Stomach (tissue), 9 donors: ENCODE results near the gene CAMSAP1. TPM values are rescaled to one million over a fixed set of nuclear protein-coding genes. Genes with fewer than 3 reads are reported as not detected.
A peak's percentile ranks its signal among the peaks of the same experiment; 100 is the strongest.

Experiments used
- DNase-seq, 2 donors: peaks; one replicate each; pipeline versions ENCODE4 v3.0.0 to v3.0.0-alpha.2; 2013 to 2019
- H3K27ac ChIP-seq, 5 donors: fragments of 200-600 bp in 4 of 5; sonication (generic) in 4 of 5; one replicate each; pipeline ENCODE4 v1.5.1; 2013 to 2019; ENCODE audit warnings: mild to moderate bottlenecking in 1 of 5, moderate library complexity in 1 of 5
- H3K27me3 ChIP-seq, 3 donors: fragments of 200-600 bp; sonication (generic); one replicate each; pipeline ENCODE4 v1.5.1; 2017 to 2019; ENCODE audit warnings: mixed run types in 1 of 3
- H3K36me3 ChIP-seq, 4 donors: fragments of 200-600 bp; sonication (generic); 1 replicate in 3 of 4; 2 replicates in 1 of 4; pipeline ENCODE4 v1.5.1; 2016 to 2019
- H3K4me1 ChIP-seq, 4 donors: fragments of 200-600 bp; sonication (generic); one replicate each; pipeline ENCODE4 v1.5.1; 2016 to 2019
- H3K4me3 ChIP-seq, 4 donors: fragments of 200-600 bp; sonication (generic) in 3 of 4; one replicate each; pipeline ENCODE4 v1.5.1; 2016 to 2019; ENCODE audit warnings: mild to moderate bottlenecking in 1 of 4
- H3K9me3 ChIP-seq, 4 donors: fragments of 200-600 bp; sonication (generic); one replicate each; pipeline ENCODE4 v1.5.1; 2016 to 2019
- EP300 ChIP-seq: sonication (generic); formaldehyde crosslinking; IDR thresholded peaks from one replicate; pipeline ENCODE4 v1.6.1; 2017; ENCODE audit warnings: antibody characterized with exemption
- POLR2A ChIP-seq, 4 donors: fragments of 450-650 bp; IDR thresholded peaks; one replicate each; pipeline ENCODE4 v1.6.1; 2016; ENCODE audit warnings: antibody characterized with exemption in 4 of 4, control low read depth in 2 of 4, mild to moderate bottlenecking in 1 of 4, moderate library complexity in 1 of 4
- POLR2AphosphoS5 ChIP-seq, 3 donors: sonication (generic); formaldehyde crosslinking; IDR thresholded peaks; one replicate each; pipeline ENCODE4 v1.6.1; 2016; ENCODE audit warnings: antibody characterized with exemption in 3 of 3
- WGBS, 5 donors: extraction: QIAGEN DNeasy Blood & Tissue Kit in 3 of 5; methylation state at CpG; one replicate each; pipeline versions ENCODE4 v1.1.5 to v1.1.7; 2013 to 2018; 5-methylcytosine and 5-hydroxymethylcytosine counted together
- intact Hi-C: fragments of 100-400 bp; cut with DNase I; formaldehyde crosslinking; loops from one replicate; pipeline ENCODE4 v1.15.1; 2023; ENCODE audit warnings: low total_unique reads
- polyA plus RNA-seq, 3 donors: library from polyadenylated mRNA; stranded (reverse); fragments of 200-250 nt; gene quantifications; one replicate each; pipeline ENCODE4 v1.2.3, GENCODE V29; 2013
- total RNA-seq, 5 donors: library from RNA; depleted of rRNA; stranded (reverse); fragments of >200 nt; gene quantifications; one replicate each; pipeline versions ENCODE4 v1.1.0 to v1.2.3, GENCODE V29; 2014 to 2016
- TF ChIP-seq, protein P1 (sequence below), 7 experiments: fragments of 450-650 bp in 4 of 7; fragments of 200-600 bp in 3 of 7; sonication (generic) in 3 of 7; IDR thresholded peaks; one replicate each; pipeline ENCODE4 v1.5.1; 2016 to 2019; ENCODE audit warnings: antibody characterized with exemption in 7 of 7, control low read depth in 2 of 7, mild to moderate bottlenecking in 1 of 7
- donor health status: healthy with polysubstance abuse.
- donor health status: Bipolar disorder and iron deficiency.
- donor health status: healthy.

Gene CAMSAP1
- total and polyA plus RNA-seq, 8 donors: 2.4 to 238 (median 12.7) TPM

DNA sequence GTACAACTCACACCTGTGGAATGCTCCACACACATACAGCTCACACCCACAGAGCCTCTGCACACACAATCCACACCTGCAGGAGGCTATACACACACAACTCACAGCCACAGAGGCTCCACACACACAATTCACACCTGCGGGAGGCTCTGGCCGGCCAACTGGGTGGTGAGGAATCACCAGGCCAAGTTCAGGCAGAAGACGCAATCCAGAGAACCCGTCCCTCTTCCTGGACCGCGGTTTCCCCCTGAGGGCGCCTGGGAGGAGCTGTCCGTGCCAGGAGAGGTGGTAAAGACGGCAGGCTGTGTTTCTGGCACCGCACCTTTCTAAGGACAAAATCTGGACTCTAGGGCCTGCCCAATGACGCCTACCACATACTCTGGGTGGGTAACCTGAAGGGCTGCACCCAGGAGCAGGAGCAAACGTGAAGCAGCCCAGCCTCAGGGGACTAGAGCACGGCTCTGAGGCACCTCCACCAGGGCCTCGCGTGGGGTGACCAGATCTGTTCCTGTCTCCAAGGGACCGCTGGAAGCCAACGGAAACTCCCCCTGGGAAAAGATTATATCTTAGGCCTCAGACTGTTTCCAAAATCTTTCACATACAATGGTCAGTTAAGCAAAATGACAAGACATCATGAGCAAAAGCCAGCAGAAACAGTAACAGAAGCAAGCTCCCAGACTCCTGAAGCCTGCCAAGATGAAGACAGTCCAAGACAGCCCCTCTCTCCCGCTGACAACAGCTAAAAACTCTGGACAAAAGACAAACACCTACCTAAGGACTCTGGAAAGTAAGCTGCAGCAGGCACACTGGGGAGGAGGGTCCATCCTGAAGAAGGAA, 16.9 kb downstream of the CAMSAP1 start:
- Histone ChIP-seq H3K4me3 (no peak overlapping the region), H3K9me3 (no peaks in the 10 kb centered on the region), H3K27ac (no peak overlapping the region), H3K36me3 (no peaks in the 10 kb centered on the region), H3K4me1 (peaks cover 35 to 53% (median 45%) of the 10 kb centered on the region in 4 donors), H3K27me3 (no peaks in the 10 kb centered on the region)
- intact Hi-C loops: no loop called here
- peak; percentile 3 to 35 for DNase-seq
- WGBS, 5 donors: 77 to 83% (median 79%) methylated on average over 17 to 18 of the region's 18 CpGs
- no peak for TF ChIP-seq POLR2AphosphoS5 (IDR thresholded peaks at IDR 0.05)
- TF ChIP-seq EP300: no peak
- TF ChIP-seq POLR2A (IDR thresholded peaks at IDR 0.05): no peak
- TF ChIP-seq, protein P1, sequence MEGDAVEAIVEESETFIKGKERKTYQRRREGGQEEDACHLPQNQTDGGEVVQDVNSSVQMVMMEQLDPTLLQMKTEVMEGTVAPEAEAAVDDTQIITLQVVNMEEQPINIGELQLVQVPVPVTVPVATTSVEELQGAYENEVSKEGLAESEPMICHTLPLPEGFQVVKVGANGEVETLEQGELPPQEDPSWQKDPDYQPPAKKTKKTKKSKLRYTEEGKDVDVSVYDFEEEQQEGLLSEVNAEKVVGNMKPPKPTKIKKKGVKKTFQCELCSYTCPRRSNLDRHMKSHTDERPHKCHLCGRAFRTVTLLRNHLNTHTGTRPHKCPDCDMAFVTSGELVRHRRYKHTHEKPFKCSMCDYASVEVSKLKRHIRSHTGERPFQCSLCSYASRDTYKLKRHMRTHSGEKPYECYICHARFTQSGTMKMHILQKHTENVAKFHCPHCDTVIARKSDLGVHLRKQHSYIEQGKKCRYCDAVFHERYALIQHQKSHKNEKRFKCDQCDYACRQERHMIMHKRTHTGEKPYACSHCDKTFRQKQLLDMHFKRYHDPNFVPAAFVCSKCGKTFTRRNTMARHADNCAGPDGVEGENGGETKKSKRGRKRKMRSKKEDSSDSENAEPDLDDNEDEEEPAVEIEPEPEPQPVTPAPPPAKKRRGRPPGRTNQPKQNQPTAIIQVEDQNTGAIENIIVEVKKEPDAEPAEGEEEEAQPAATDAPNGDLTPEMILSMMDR (IDR thresholded peaks at IDR 0.05): no peak

DNA sequence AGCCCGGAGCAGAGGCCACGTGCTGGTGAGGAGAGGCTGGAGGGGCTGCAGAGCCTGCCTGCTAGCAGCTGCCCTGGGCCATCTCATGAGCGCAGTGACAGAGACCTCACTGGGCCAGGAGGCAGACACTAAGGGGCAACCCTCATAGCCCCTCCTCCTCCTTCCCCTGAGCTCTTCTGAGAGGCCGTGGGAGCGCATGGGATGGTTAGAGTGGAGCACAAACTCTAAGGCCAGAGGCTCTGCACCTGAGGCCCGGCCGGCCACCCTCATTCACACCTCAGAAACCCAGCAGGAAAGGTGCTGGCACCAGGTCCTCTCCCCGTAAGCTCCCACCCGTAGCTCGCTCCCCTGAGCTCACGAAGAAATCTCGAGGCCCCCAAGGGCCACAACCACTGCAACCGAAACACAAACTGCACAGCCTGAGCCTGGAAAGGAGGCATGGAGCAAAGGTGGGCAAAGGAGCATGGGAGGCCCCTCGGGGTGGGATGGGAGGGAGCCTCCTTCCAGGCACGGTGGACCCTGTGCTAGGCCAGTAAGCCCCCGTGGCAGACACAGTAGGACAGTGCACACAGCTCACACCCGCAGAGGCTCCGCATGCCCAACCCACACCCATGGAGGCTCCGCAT, 17.7 kb downstream of the CAMSAP1 start:
- DNase-seq: peak in 1 of 2 donors; percentile 4
- H3K27ac ChIP-seq: no peak overlapping the region
- no peaks in the 10 kb centered on the region for H3K27me3 ChIP-seq
- no peaks in the 10 kb centered on the region for H3K9me3 ChIP-seq
- intact Hi-C loops: no loop called here
- WGBS, 5 donors: 87 to 92% (median 90%) methylated on average over 19 of the region's 19 CpGs
- TF ChIP-seq, protein P1 (IDR thresholded peaks at IDR 0.05): no peak
- TF ChIP-seq EP300: no peak
- no peak for TF ChIP-seq POLR2A (IDR thresholded peaks at IDR 0.05)
- TF ChIP-seq POLR2AphosphoS5 (IDR thresholded peaks at IDR 0.05): no peak
- peaks cover 42 to 61% (median 51%) of the 10 kb centered on the region in 4 donors for H3K4me1 ChIP-seq
- H3K4me3 ChIP-seq: no peak overlapping the region
- no peaks in the 10 kb centered on the region for H3K36me3 ChIP-seq

DNA sequence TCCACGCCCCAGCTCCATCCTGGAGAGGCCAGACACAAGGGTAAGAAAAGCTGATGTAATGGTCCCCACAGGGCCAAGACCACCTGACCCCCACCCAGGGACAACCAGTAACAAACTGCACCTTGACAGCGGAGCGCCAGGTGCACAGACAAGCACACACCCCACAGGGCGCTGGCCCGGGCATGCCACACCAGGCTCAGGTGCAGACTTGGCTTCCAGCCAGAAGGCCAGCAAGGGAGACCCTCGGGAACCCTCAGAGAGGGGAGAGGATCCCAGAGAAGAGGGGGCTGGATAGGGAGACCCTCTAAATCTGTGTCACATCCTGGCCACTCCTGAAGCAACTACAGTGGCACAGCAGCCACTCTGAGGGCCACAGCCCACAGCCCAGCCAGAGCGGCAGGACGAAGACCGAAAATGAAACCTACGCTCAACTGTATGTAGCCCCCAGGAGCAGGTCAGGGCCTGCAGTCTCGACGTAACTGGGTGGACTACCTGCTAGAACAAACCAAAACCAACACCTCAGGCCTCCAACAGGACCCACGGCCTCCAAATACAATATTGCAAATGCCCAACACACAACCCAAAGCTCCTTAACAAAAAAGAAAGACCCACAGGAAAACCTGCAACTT, 18.5 kb downstream of the CAMSAP1 start:
- 66 to 90% (median 85%) methylated on average over 10 to 13 of the region's 13 CpGs for WGBS, 5 donors
- Histone ChIP-seq H3K27ac (no peak overlapping the region), H3K4me3 (no peak overlapping the region), H3K4me1 (peaks cover 50 to 69% (median 58%) of the 10 kb centered on the region in 4 donors), H3K9me3 (no peaks in the 10 kb centered on the region), H3K27me3 (no peaks in the 10 kb centered on the region), H3K36me3 (no peaks in the 10 kb centered on the region)
- intact Hi-C loops: no loop called here
- TF ChIP-seq, protein P1 (IDR thresholded peaks at IDR 0.05): no peak
- no peak for TF ChIP-seq POLR2AphosphoS5 (IDR thresholded peaks at IDR 0.05)
- TF ChIP-seq EP300: no peak
- no peak for TF ChIP-seq POLR2A (IDR thresholded peaks at IDR 0.05)
- peak; percentile 24 to 30 for DNase-seq

DNA sequence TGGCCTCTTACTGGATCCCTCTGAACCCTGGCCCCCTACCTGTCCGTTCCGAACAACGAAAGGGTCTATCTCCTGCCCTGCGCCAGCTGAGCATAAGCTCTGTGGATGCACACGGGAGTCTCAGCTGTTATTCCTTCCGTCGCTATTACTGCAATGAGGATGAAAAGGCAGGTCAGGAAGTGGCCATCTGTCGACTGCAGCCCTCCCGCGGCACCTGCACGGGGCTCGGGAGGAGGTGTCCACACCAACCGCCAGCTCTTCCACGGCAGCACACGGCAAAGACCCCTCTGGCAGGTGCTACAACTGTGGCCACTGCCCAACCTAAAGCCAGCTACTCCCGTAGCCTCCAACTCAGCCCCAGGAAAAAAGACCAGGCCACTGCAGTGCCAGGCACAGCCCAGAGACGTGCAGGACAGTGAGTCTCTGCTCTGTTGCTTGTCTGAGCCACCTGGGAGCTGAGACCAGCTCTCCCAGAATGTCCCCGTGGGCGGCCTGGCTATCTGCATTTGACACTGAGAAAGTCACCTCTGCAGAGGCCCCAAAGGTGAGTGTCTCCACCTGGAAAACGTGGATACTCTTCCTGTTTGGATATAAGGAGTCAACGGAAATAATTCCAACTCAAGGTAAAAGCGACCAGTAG, 19.1 kb downstream of the CAMSAP1 start:
- Histone ChIP-seq H3K27me3 (no peaks in the 10 kb centered on the region), H3K4me1 (peaks cover 50 to 75% (median 61%) of the 10 kb centered on the region in 4 donors), H3K36me3 (no peaks in the 10 kb centered on the region), H3K27ac (peak overlapping the region in 1 of 5 donors; percentile 6), H3K9me3 (no peaks in the 10 kb centered on the region), H3K4me3 (no peak overlapping the region)
- intact Hi-C loops: no loop called here
- 83 to 86% (median 83%) methylated on average over 19 to 22 of the region's 22 CpGs for WGBS, 5 donors
- TF ChIP-seq POLR2A (IDR thresholded peaks at IDR 0.05) (no peak), POLR2AphosphoS5 (IDR thresholded peaks at IDR 0.05) (no peak), EP300 (no peak)
- TF ChIP-seq, protein P1 (IDR thresholded peaks at IDR 0.05): no peak
- peak in 1 of 2 donors; percentile 17 for DNase-seq
